ENCODE data around the gene TEN1.

TEN1 gene

DNA sequence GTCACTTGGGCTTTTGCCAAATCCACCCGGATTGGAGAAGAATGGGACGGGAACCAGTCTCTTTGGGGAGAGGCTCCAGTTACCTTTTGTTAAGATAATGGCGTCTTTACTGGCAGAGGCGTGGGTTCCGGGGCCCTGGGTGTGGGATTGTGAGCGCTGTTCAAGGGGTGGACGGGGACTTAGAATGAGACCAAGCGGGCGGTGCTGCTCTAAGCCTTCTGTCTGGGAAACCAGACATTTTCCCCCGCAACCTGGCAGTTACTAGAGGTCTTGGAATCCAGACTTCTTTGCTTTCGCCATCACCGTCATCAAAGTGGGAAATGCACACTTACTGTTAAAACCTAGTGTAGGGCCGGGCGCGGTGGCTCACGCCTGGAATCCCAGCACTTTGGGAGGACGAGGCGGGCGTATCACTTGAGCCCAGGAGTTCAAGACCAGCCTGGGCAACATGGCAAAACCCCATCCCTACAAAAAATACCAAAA, 706 bp downstream of the TEN1 start:
- no peak for DNase-seq

DNA sequence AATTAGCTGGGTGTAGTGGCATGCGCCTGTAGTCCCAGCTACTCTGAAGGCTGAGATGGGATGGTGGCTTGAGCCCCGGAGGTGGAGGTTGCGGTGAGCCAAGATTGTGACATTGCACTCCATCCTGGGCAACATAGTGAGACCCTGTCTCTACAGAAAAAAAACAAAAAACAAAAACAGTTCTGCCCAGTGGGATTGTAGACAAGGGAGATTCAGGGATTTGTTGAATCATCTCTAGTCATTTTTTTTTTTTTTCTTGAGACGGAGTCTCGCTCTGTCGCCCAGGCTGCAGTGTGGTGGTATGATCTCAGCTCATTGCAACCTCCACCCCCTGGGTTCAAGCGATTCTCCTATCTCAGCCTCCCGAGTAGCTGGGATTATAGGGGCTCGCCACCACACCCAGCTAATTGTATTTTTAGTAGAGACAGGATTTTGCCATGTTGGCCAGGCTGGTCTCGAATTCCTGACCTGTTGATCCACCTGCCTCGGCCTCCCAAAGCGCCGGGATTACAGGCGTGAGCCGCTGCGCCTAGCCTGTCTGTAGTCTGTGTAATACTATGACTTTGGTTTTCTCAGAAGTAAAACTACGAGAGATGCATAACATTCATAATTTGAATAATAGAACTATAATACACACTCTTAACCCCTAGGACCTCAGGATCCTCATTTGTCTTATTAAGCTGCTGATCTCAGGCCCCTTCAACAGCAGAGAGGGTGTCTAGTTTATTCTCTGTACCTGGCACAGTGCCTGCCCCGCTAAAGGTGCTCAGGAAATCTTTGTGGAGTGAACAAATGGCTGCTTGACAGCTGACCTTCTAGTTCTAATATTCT, 1.4 kb downstream of the TEN1 start:
- DNase-seq, result no peak

DNA sequence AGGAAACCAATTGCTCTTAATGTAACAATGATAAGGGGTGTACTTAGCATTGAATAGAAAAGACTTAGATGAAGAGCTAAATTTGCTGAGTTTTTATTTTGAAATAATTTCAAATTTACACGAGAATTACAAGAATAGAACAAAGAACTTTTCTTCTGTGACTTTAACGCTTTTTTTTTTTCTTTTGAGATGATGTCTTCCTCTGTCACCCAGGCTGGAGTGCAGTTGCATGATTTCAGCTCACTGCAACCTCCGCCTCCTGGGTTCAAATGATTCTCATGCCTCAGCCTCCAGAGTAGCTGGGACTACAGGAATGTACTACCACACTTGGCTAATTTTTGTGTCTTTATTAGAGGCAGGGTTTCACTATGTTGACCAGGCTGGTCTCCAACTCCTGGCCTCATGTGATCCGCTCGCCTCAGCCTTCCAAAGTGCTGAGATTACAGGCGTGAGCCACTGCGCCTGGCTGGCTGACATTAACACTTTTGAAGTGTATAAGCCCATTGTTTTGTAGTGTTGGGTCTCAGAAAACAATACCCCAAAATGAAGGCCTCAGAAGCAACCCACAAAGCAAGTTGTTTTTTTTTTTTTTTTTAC, 2.1 kb downstream of the TEN1 start:
- DNase-seq, result no peak

DNA sequence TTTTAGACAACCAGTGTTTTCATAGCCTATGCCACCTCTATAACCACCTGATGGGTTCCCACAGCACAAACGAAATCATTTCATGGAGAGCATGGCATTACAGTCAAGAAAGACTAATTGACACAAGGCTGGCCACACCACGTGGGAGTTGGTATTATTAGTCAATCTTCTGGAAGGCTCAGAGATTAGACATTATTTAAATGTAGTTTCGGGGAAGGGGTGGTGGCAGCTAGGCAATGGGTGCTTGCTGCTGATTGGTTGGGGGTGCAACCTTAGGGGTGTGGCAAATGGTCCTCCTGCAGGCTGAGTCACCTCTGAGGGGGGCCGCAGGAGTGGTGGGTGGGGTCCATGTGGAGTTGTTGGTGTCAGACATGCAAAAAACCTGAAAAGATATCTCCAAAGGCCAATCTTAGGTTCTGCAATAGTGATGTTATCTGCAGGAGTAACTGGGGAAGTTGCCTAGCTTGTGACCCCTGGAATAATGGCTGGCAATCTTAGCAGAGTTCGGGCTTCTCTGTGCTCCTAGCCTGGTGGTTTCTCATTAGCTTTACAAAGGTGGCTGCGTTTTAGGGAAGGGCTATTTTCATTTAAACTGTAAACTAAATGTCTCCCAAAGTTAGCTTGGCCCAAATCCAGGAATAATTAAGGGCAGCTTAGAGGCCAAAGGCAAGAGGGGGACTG, 4.6 kb downstream of the TEN1 start:
- DNase-seq, result no peak

DNA sequence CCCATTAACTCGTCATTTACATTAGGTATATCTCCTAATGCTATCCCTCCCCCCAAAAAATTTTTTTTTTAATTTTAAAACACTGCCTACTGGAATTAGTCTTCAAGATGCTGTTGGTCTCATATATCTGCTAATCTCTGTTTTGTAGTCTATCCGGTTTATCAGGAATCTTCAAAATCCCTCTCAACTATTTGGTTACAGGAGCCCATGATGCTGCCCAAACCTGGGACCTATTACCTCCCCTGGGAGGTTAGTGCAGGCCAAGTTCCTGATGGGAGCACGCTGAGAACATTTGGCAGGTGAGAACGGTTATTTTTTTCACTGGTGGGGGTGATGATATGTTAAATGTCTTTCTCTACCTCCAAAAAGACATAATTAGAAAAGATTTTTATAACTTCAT, 6.9 kb downstream of the TEN1 start:
- no peak for DNase-seq

DNA sequence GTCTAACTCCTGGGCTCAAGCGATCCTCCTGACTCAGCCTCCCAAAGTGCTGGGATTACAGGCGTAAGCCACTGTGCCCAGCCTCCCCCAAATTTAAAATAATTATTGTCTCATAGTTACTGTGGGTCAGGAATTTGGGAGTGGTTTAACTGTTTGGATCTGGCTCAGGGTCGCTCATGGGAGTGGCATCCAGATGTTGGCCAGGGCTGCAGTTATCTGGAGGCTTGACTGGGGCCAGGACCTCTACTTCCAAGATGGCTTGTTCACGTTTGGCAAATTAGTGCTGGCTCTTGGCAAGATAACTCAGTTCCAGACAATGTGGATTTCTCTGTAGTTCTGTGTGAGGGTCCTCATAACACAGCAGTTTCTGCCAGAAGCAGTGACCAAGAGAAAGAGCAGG, 8.0 kb downstream of the TEN1 start:
- DNase-seq, result no peak

DNA sequence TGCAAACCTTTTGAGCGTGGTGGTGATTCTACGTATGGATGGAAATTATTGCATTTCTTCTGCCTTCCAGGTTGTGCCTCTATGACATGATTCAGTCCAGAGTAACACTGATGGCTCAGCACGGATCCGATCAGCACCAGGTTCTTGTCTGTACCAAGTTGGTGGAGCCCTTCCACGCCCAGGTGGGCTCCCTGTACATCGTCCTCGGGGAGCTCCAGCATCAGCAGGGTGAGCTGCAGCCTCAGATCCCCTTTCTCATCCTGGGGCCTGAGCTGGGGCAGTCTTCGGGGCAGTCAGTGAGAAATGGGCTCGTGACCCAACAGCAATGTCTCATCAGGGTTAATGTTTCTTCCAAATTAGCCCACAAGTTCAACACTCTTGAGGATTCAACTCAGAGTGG, 12.4 kb downstream of the TEN1 start:
- DNase-seq, result no peak

DNA sequence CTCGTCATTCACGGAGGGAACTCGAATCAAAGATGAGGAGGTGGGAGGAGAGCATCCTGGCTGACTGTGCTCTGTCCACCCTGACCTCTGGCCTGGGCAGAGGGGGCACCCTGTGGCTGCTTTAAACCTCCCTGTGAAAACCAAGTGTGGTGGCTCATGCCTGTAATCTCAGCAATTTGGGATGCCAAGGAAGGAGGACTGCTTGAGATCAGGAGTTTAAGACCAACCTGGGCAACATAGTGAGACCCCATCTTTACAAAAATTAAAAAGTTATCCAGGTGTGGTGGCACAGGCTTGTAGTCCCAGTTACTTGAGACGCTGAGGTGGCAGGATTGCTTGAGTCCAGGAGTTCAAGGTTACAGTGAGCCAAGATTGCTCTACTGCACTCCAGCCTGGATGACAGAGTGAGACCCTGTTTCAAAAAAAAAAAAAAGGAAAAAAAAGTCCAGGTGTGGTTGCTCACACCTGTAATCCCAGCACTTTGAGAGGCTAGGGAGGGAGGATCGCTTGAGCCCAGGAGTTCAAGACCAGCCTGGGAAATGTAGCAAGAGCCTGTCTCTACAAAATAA, 15.8 kb downstream of the TEN1 start:
- DNase-seq, result no peak

DNA sequence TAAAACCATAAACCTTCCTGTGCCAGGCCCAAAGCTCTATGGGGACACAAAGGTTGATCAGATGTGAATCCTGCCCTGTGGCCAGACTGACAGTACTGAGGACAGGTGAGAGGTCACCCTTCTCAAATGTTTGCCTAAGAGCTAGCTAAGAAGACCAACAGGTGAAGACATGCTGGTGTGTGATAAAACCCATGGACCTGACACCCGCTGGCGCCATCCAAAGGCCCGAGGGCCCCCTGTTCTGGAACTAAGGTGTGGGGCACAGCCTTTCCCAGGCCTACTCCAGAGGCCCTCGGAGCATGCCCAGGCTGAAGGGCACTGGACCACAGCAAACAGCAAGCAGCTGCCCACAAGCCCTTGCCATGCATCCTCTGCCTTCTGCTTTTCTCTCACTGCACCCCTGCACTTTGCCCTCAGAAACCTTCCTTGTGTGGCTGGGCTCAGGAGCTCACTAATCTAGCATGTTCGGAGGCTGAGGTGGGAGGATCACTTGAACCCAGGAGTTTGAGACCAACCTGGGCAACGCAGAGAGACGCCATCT, 16.4 kb downstream of the TEN1 start:
- no peak for DNase-seq

DNA sequence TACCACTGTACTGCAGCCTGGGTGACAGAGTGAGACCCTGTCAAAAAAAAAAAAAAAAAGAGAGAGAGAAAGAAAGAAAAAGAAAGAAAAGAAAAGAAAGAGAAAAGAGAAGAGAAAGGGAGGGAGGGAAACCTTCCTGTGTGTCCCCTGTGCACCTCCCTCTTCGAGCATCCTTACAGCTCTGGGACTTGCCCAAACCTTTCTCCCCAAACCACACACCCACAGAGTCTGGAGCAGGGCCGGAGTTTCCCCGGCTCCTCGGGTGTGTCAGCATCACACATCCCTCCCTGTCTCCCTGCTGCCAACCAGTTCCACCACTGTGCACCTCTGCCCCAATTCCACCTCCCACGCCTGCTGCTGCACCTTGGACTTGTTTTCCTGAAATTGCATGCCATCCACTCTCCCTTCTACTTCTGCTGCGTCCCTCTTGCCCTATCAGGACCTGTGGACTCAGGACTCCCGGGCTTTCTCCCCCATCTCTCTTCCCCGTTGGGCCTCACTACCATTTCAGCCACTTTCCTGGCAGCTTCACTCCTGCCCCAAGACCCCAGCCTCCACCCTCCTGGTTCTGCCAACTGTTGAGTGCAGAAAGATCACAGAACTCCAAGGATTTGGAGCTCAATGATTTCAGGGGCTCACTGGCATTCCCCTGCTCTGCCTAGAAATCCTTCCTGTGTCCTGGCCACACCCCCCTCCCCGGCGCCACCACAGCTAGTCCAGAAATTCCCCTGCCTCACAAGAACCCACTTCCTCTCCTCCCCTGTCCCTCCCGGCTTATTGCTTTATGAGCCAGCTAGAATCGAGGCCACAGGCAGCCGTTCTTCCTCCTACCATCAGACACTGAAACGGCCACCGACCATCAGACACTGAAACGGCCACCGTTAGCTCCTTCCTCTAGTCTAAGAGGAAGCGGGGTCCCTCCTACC, 17.9 kb downstream of the TEN1 start:
- no peak for DNase-seq

DNA sequence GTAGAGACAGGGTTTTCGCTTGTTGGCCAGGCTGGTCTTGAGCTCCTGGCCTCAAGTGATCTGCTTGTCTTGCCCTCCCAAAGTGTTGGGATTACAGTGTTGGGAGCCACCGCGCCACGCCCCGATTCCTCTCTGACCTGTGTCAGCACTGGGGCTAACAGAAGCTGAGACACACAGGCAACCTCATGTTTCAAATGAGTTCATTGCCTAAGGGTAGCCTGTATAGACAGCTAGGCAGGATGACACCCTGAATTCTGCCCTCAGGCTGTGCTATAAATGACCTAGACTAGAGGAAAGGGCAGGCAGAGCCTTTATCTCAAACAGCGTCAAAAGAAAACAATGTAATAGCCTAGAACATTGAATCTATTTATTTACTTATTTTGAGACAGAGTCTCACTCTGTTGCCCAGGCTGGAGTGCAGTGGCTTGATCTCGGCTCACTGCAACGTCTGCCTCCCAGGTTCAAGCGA, 19.3 kb downstream of the TEN1 start:
- DNase-seq, result no peak

DNA sequence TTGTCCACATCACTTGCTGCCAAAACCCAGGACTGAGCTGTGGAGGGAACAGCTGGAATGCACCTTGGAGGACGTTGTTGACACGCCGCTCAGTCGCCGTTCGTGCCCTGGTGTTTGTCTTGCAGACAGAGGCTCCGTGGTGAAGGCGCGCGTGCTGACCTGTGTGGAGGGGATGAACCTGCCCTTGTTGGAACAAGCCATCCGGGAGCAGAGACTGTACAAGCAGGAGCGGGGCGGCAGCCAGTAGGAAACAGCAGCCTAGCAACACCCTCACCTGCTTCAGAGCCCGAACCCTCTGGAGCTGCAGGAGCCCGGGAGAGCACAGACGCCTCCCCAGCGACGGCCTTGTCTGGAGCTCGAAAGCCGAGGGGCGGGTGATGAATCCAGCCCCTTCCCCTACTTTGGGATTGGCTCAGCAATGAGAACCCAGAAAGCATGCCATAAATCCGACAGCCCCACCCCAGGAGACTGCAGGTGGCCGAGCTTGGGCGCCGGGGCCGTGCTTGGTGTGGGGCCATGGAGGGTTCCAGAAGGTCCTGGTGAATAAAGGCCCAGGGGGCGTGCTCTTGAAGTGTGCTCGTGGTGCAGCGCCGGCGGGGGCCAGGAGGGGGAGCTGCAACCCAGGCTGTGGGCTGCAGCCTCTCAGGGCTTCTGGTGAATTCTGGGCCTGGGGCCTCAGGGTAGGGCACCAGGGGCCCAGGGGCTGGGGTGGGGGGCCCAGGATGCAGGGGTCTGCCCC, 21.1 kb downstream of the TEN1 start:
- no peak for DNase-seq

DNA sequence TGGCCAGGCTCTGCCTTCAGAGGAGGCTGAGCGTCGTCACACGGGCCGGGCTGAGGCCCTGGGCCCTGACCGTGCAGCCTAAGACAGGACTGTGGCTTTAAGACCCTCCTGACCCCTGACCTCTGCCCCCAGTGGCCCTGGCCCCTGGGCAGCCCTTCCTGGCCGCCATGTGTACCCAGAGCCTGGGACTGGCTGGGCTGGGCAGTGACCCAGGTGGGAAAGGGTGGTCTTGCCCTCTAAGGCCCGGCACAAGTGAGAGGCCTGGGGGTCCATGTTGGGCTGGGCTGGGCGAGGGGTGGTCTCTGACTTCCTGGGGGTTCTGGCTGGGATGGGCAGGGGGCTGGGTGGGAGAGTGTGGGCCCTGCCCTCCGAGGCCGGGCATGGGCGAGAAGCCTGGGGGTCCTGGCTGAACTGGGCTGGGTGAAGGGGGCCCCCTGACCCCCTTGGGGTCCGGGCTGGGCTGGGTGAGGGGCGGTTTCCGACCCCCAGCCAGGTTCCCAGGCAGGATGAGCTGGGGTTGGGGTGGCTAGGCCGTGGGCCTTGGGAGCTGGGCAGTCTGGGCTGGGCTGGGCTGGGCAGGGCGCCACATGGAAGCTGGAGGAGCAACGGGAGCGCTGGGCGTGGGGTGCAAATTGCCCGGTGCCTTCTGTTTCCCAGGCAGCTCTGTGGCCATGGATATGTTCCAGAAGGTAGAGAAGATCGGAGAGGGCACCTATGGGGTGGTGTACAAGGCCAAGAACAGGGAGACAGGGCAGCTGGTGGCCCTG, 21.9 kb downstream of the TEN1 start, which contains the start of gene CDK3:
Gene CDK3 (plus strand): TSS at position 101 of the 767 bp plus-strand sequence. CDS start 571 bp downstream, at position 672.
- no peak for DNase-seq

DNA sequence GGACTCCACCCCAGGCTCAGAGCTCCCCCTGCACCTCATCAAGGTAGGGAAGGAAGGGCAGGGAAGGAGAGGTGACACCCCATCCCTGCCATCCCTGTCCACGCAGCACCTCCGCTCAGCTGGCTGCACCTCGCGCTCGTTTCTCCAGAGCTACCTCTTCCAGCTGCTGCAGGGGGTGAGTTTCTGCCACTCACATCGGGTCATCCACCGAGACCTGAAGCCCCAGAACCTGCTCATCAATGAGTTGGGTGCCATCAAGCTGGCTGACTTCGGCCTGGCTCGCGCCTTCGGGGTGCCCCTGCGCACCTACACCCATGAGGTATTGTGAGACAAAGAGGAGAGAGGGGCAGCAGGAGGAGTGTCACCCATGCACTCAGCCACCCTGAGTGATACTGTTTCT, 23.1 kb downstream of the TEN1 start:
- DNase-seq, result no peak

DNA sequence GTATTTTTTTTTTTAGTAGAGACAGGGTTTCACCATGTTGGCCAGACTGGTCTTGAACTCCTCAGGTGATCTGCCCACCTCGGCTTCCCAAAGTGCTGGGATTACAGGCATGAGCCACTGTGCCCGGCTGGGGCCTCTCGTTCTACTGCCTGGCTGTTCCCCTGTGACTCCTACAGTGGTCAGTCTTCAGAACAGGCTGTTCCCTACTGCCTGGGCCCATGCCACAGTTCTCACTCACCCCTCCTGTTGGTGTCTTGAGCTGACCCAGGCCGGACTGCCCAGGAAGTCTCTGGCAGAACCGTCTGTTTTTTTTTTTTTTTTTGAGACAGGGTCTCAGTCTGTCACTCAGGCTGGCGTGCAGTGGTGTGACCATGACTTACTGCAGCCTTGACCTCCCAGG, 24.9 kb downstream of the TEN1 start:
- DNase-seq, result no peak

DNA sequence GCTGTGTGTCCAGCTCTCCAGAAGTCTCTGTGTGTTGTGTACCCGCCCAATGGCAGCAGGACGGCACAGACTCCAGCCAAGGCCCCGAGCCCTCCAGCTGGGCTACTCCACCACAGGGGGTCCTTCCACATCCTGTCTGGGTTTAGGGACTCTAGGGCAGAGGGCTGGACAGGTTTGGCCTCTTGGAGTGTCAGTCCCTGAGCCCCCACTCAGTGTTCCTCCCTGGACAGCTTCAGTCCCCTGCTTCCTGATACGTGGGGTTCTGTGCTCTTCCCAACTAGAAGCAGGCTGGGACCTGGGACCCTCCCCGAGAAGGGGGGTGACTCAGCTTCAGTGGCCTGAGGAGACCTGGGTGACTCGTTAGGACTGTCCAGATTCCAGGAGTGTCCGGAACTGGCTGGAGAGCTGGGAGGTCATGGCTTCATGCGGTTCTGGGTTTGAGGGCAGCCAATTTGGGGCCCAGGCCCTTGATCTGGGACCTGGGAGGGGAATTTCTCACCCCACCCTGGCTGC, 25.8 kb downstream of the TEN1 start:
- no peak for DNase-seq

DNA sequence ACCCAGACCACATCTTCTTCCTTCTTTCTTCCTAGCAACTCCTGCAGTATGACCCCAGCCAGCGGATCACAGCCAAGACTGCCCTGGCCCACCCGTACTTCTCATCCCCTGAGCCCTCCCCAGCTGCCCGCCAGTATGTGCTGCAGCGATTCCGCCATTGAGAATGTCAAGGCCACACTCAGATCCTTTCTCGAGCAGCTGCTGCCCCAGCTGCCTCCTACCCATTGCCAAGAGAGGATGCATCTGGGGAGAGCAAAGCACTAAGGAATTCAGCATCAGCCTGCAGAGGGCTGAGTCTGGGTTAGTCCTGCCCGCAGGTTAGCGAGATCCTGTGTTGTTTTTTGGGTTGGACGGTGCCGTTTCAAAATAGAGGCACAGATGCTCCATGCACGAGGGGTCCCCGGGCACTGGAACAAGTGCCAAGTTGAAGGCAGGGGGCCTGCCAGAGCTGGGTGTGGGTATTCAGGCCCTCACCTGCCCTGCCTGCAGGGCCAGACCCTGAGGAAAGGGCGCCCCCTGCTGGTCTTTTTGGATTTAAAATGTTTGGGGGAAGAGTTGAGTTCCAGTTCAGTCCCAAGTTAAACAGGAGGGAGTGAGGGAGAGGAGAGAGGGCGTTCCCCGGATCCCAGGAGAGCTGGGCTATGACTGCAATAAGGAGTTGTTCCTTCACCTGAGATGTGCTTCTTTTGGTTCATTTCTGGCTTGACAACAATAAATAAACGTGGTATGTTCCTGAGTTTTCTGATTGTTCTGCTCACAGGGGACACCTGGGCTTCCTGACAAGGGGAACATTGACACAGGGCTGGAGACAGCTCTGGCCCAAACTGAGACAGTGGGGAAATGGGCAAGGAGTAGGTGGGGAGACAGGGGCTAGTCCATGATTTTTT, 26.5 kb downstream of the TEN1 start:
- no peak for DNase-seq

DNA sequence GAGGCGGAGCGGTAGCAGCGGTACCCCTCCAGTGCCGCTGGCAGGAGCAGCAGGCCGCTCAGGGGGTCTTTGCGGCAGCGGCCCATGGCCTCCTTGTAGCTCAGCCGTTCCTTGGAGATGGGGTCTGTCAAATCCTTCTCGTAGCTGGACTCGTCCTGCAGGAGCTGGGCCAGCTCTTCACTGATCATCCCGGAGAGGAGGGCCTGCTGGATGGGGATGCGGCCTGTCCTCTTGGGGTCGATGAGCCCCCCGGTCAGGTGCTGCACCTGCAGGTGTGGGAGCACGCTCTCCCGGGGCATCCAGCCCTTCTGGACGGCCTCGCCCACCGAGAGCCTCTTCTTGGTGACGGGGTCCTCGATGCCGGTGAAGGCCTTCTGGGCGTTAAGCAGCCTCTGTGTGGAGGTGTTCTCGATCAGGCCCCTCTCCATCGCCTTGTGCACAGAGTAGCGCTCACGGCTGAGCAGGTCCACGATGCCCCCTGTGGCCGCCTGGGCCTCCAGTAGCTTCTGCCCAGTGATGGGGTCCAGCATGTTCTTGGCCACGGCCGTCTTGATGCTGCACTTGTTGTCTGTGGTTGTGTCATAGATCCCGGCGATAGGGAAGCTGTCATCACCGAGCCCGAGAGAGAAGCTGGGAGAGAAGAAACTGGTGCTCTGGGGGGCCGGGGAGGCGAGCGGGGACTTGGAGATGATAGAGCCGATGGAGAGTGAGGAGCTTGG, 28.2 kb downstream of the TEN1 start:
- no peak for DNase-seq

DNA sequence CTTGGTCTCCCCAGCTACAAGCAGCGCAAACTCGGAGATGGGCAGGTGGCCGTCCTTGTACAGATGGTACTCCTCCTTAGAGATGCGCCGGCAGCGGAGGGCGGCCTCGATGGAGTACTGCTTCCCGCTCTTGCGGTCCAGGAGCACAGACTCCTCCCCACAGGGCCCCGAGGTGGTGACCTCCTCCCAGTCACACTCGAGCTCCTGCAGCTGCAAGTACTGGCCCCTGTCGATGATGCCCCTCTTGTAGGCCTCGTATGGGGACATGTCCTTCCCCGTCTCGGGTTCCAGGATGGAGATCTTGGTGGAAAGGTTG, 28.8 kb downstream of the TEN1 start:
- no peak for DNase-seq
